ENCODE results near the gene NELL1.

NELL1 gene

GRCh38 chr11:21529187-21529586, 859.8 kb downstream of the NELL1 start:
- Histone ChIP-seq H3K27me3 (ENCODE audit: insufficient read depth, poor library complexity, severe bottlenecking) (no peaks in the 10 kb centered on the region), H3K27ac (replicated peaks) (no peak overlapping the region), H3K4me3 (replicated peaks; ENCODE audit: insufficient read depth, low read length) (no peak overlapping the region)
- TF ChIP-seq POLR2AphosphoS5 (IDR thresholded peaks at IDR 0.05; ENCODE audit: low read depth) (no peak), SPI1 (IDR thresholded peaks at IDR 0.05; ENCODE audit: borderline replicate concordance, low read depth) (no peak), GABPA (IDR thresholded peaks at IDR 0.05; ENCODE audit: low read depth) (no peak)
- TF ChIP-seq, protein P1, sequence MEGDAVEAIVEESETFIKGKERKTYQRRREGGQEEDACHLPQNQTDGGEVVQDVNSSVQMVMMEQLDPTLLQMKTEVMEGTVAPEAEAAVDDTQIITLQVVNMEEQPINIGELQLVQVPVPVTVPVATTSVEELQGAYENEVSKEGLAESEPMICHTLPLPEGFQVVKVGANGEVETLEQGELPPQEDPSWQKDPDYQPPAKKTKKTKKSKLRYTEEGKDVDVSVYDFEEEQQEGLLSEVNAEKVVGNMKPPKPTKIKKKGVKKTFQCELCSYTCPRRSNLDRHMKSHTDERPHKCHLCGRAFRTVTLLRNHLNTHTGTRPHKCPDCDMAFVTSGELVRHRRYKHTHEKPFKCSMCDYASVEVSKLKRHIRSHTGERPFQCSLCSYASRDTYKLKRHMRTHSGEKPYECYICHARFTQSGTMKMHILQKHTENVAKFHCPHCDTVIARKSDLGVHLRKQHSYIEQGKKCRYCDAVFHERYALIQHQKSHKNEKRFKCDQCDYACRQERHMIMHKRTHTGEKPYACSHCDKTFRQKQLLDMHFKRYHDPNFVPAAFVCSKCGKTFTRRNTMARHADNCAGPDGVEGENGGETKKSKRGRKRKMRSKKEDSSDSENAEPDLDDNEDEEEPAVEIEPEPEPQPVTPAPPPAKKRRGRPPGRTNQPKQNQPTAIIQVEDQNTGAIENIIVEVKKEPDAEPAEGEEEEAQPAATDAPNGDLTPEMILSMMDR (IDR thresholded peaks at IDR 0.05; ENCODE audit: insufficient read depth, low read length), result no peak
- TF ChIP-seq, protein P2, sequence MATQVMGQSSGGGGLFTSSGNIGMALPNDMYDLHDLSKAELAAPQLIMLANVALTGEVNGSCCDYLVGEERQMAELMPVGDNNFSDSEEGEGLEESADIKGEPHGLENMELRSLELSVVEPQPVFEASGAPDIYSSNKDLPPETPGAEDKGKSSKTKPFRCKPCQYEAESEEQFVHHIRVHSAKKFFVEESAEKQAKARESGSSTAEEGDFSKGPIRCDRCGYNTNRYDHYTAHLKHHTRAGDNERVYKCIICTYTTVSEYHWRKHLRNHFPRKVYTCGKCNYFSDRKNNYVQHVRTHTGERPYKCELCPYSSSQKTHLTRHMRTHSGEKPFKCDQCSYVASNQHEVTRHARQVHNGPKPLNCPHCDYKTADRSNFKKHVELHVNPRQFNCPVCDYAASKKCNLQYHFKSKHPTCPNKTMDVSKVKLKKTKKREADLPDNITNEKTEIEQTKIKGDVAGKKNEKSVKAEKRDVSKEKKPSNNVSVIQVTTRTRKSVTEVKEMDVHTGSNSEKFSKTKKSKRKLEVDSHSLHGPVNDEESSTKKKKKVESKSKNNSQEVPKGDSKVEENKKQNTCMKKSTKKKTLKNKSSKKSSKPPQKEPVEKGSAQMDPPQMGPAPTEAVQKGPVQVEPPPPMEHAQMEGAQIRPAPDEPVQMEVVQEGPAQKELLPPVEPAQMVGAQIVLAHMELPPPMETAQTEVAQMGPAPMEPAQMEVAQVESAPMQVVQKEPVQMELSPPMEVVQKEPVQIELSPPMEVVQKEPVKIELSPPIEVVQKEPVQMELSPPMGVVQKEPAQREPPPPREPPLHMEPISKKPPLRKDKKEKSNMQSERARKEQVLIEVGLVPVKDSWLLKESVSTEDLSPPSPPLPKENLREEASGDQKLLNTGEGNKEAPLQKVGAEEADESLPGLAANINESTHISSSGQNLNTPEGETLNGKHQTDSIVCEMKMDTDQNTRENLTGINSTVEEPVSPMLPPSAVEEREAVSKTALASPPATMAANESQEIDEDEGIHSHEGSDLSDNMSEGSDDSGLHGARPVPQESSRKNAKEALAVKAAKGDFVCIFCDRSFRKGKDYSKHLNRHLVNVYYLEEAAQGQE (IDR thresholded peaks at IDR 0.05; ENCODE audit: insufficient replicate concordance, low read depth), result no peak
- no peak for DNase-seq (ENCODE audit: low read depth in 1 of 2, low spot score in 1 of 2)

- TF ChIP-seq SPI1 (IDR thresholded peaks at IDR 0.05; ENCODE audit: borderline replicate concordance, low read depth), result no peak
- TF ChIP-seq, protein P2 (IDR thresholded peaks at IDR 0.05; ENCODE audit: insufficient replicate concordance, low read depth), result no peak
- no peak for TF ChIP-seq POLR2AphosphoS5 (IDR thresholded peaks at IDR 0.05; ENCODE audit: low read depth)
- TF ChIP-seq GABPA (IDR thresholded peaks at IDR 0.05; ENCODE audit: low read depth), result no peak
- TF ChIP-seq, protein P1 (IDR thresholded peaks at IDR 0.05; ENCODE audit: insufficient read depth, low read length), result no peak
- Histone ChIP-seq H3K27ac (replicated peaks) (no peak overlapping the region), H3K4me3 (replicated peaks; ENCODE audit: insufficient read depth, low read length) (no peak overlapping the region), H3K27me3 (ENCODE audit: insufficient read depth, poor library complexity, severe bottlenecking) (no peaks in the 10 kb centered on the region)
- DNase-seq (ENCODE audit: low read depth in 1 of 2, low spot score in 1 of 2), result no peak
Measured at GRCh38 chr11:21534288-21534687, 864.9 kb downstream of the NELL1 start.

DNA sequence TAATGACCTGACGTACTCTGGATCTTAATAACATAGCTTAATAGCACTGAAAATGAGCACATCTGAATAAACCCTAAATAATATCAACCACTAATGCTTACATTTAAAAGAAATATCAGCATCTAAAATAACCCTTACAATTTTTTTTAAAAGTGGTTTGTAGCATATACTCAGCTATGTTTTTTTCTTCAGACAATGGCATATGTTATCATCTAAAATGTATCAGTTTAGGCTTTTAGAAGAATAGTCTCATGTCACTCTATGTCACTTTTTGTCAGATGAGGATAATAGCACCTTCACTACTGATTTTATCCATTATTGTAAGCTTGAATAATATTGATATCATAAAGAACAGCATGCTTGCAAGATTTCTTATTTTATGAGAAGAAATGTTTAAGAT, 868.6 kb downstream of the NELL1 start:
- no peak overlapping the region for H3K4me3 ChIP-seq (replicated peaks; ENCODE audit: insufficient read depth, low read length)

More for the DNA sequence above, 868.6 kb downstream of the NELL1 start:
- H3K27me3 ChIP-seq (ENCODE audit: insufficient read depth, poor library complexity, severe bottlenecking), result no peaks in the 10 kb centered on the region
- no peak for DNase-seq (ENCODE audit: low read depth in 1 of 2, low spot score in 1 of 2)
- TF ChIP-seq, protein P1 (IDR thresholded peaks at IDR 0.05; ENCODE audit: insufficient read depth, low read length), result no peak
- TF ChIP-seq GABPA (IDR thresholded peaks at IDR 0.05; ENCODE audit: low read depth), result no peak
- TF ChIP-seq POLR2AphosphoS5 (IDR thresholded peaks at IDR 0.05; ENCODE audit: low read depth), result no peak
- no peak for TF ChIP-seq SPI1 (IDR thresholded peaks at IDR 0.05; ENCODE audit: borderline replicate concordance, low read depth)
- TF ChIP-seq, protein P2 (IDR thresholded peaks at IDR 0.05; ENCODE audit: insufficient replicate concordance, low read depth), result no peak
- H3K27ac ChIP-seq (replicated peaks), result no peak overlapping the region
